HEK293T (cell line): ENCODE data around the gene SAV1.
"Not testable (repeated sequence)": the region's sequence is repeated elsewhere in the genome, so short reads cannot be mapped to it uniquely, and the experiment has no call there.

Source experiments
- ARNT ChIP-seq: fragments of 450-650 bp; IDR thresholded peaks from 2 replicates; pipeline ENCODE4 v1.6.1; 2017; ENCODE audit warnings: mild to moderate bottlenecking
- BHLHE40 ChIP-seq: fragments of 450-650 bp; IDR thresholded peaks from 2 replicates; pipeline ENCODE4 v1.6.1; 2016; ENCODE audit warnings: mild to moderate bottlenecking, moderate library complexity, borderline replicate concordance
- ELF4 ChIP-seq: fragments of 450-650 bp; IDR thresholded peaks from 2 replicates; pipeline ENCODE4 v1.6.1; 2017; ENCODE audit warnings: antibody characterized with exemption
- FOXA1 ChIP-seq: fragments of 450-650 bp; IDR thresholded peaks from 2 replicates; pipeline ENCODE4 v1.6.1; 2016; ENCODE audit warnings: mild to moderate bottlenecking
- FOXM1 ChIP-seq: fragments of 450-650 bp; IDR thresholded peaks from 2 replicates; pipeline ENCODE4 v1.6.1; 2017; ENCODE audit warnings: mild to moderate bottlenecking, borderline replicate concordance
- HDGF ChIP-seq: fragments of 450-650 bp; IDR thresholded peaks from 2 replicates; pipeline ENCODE4 v1.6.1; 2017; ENCODE audit warnings: antibody characterized with exemption, borderline replicate concordance
- L3MBTL2 ChIP-seq: fragments of 450-650 bp; conservative IDR thresholded peaks from 2 replicates; pipeline ENCODE4 v1.6.1; 2016; ENCODE audit warnings: mild to moderate bottlenecking
- LEF1 ChIP-seq: fragments of 450-650 bp; IDR thresholded peaks from 2 replicates; pipeline ENCODE4 v1.6.1; 2017; ENCODE audit warnings: mild to moderate bottlenecking, borderline replicate concordance
- NFRKB ChIP-seq: fragments of 450-650 bp; IDR thresholded peaks from 2 replicates; pipeline ENCODE4 v1.6.1; 2016; ENCODE audit warnings: mild to moderate bottlenecking, moderate library complexity
- SP1 ChIP-seq: fragments of 450-650 bp; IDR thresholded peaks from 2 replicates; pipeline ENCODE4 v1.6.1; 2017
- SUZ12 ChIP-seq: fragments of 450-650 bp; IDR thresholded peaks from 2 replicates; pipeline ENCODE4 v1.6.1; 2016; ENCODE audit warnings: mild to moderate bottlenecking
- TARDBP ChIP-seq: fragments of 450-650 bp; IDR thresholded peaks from 2 replicates; pipeline ENCODE4 v1.6.1; 2016
- ZNF384 ChIP-seq: fragments of 450-650 bp; IDR thresholded peaks from 2 replicates; pipeline ENCODE4 v1.6.1; 2016

DNA sequence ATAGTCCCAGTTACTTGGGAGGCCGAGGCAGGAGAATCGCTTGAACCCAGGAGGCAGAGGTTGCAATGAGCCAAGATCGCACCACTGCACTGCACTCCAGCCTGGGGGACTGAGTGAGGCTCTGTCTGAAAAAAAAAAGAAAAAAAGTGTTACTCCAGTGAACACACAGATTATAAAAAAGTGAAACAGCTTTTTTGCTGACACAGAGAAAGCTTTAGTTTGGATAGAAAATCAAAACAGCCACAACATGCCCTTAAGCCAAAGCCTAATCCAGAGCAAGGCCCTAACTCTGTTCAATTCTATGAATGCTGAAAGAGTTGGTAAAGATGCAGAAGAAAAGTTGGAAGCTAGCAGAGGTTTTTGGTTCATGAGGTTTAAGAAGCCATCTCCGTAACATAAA lies 43.2 kb downstream of the SAV1 start:
- not testable (repeated sequence) for TF ChIP-seq FOXM1, FOXA1, BHLHE40, LEF1, NFRKB, ELF4, SP1, ZNF384, HDGF, ARNT, L3MBTL2, SUZ12, TARDBP
